PC-3 (cell line): Measurements from ENCODE around the gene PPP1R16B. TPM values are rescaled to one million over a fixed set of nuclear protein-coding genes. Genes with fewer than 3 reads are reported as not detected.

Source experiments
- ATAC-seq: fragments of 200-7000 bp; cut with Tn5 transposase; 2 replicates; pipeline ENCODE4 v1.9.1; 2020; ENCODE audit warnings: mild to moderate bottlenecking, moderate library complexity
- BruUV-seq: library from RNA; stranded (reverse); fragments of 400-500 nt; replicated peaks from 2 replicates; lab custom pipeline; 2021; lab: Mats Ljungman, UMichigan
- CTCF ChIA-PET: fragments of 300-600 bp; sonication (Branson Sonifier 250); formaldehyde crosslinking; loops from one replicate; lab custom pipeline; 2022; ENCODE audit warnings: antibody characterized with exemption; lab: Charles Lee
- POLR2A ChIA-PET: fragments of 300-600 bp; sonication (Branson Sonifier 250); formaldehyde crosslinking; loops from one replicate; lab custom pipeline; 2022; ENCODE audit warnings: antibody characterized with exemption; ENCODE audit not compliant: unreplicated experiment; lab: Charles Lee
- DNase-seq: peaks from one replicate; pipeline ENCODE4 v3.0.0-alpha.2; 2015
- H2AFZ ChIP-seq: fragments of 300-600 bp; sonication (generic); 2 replicates; pipeline ENCODE4 v1.6.0; 2016; ENCODE audit warnings: antibody characterized with exemption, low read length
- H3F3A ChIP-seq: fragments of 300-600 bp; sonication (generic); one replicate; pipeline ENCODE4 v1.6.0; 2017; ENCODE audit warnings: antibody characterized with exemption, low read length, control low read depth, mild to moderate bottlenecking; ENCODE audit not compliant: unreplicated experiment
- H3K27ac ChIP-seq: fragments of 300-600 bp; sonication (generic); 2 replicates; pipeline ENCODE4 v1.5.1; 2016; ENCODE audit warnings: mild to moderate bottlenecking, low read length
- H3K27me3 ChIP-seq: fragments of 300-600 bp; sonication (generic); 2 replicates; pipeline ENCODE4 v1.6.1; 2016; ENCODE audit warnings: low read length, mixed read lengths
- H3K36me3 ChIP-seq: fragments of 300-600 bp; sonication (generic); 2 replicates; pipeline ENCODE4 v1.6.1; 2016; ENCODE audit warnings: low read depth, mixed run types, low read length, mixed read lengths
- H3K4me1 ChIP-seq: fragments of 300-600 bp; sonication (generic); 2 replicates; pipeline ENCODE4 v1.5.1; 2016; ENCODE audit warnings: low read length; ENCODE audit not compliant: insufficient read depth
- H3K4me2 ChIP-seq: fragments of 300-600 bp; sonication (generic); 2 replicates; pipeline ENCODE4 v1.6.0; 2016; ENCODE audit warnings: low read length
- H3K4me3 ChIP-seq: fragments of 300-600 bp; sonication (generic); 2 replicates; pipeline ENCODE4 v1.5.1; 2016; ENCODE audit warnings: mild to moderate bottlenecking, low read length, mixed read lengths
- H3K79me2 ChIP-seq: fragments of 300-600 bp; sonication (generic); 2 replicates; pipeline ENCODE4 v1.6.1; 2017; ENCODE audit warnings: low read length, mixed read lengths
- H3K9ac ChIP-seq: fragments of 300-600 bp; sonication (generic); 2 replicates; pipeline ENCODE4 v1.6.0; 2016; ENCODE audit warnings: mild to moderate bottlenecking, low read length
- H3K9me2 ChIP-seq: fragments of 300-600 bp; sonication (generic); replicated peaks from 2 replicates; pipeline ENCODE4 v1.6.1; 2016; ENCODE audit warnings: mixed run types, low read length, mixed read lengths
- H3K9me3 ChIP-seq: fragments of 300-600 bp; sonication (generic); 2 replicates; pipeline ENCODE4 v1.6.1; 2016; ENCODE audit warnings: low read length, mixed read lengths
- H4K20me1 ChIP-seq: fragments of 300-600 bp; sonication (generic); 2 replicates; pipeline ENCODE4 v1.6.1; 2016; ENCODE audit warnings: low read length, mixed read lengths
- CTCF ChIP-seq: fragments of 300-600 bp; sonication (generic); conservative IDR thresholded peaks from 2 replicates; pipeline ENCODE4 v1.5.1; 2017; ENCODE audit warnings: antibody characterized with exemption, low read depth, mild to moderate bottlenecking, low read length
- EZH2 ChIP-seq: fragments of 300-600 bp; sonication (generic); IDR thresholded peaks from one replicate; pipeline ENCODE4 v1.6.1; 2017; ENCODE audit warnings: antibody characterized with exemption, mild to moderate bottlenecking, low read length; ENCODE audit not compliant: unreplicated experiment
- EZH2phosphoT487 ChIP-seq: fragments of 300-600 bp; sonication (generic); IDR thresholded peaks from 2 replicates; pipeline ENCODE4 v1.6.1; 2018; ENCODE audit warnings: mild to moderate bottlenecking, antibody characterized with exemption, low read length, borderline replicate concordance
- intact Hi-C: fragments of 100-400 bp; cut with micrococcal nuclease; formaldehyde crosslinking; loops from 2 replicates; pipeline ENCODE4 v1.9.0; 2023
- total RNA-seq: library from RNA; depleted of rRNA; stranded (reverse); fragments of >200 nt; gene quantifications from 2 replicates; pipeline ENCODE4 v1.2.3, GENCODE V29; 2014

The PPP1R16B gene
- total RNA-seq, 1 experiment from 2014 or later = 0.04 TPM

GRCh38 chr20:38947931-38948362 is 142.4 kb downstream of the PPP1R16B start:
- H3K4me3 ChIP-seq = no peak overlapping the region
- ChIA-PET CTCF (no interaction called here), POLR2A (no interaction called here)
- DNase-seq (no peak), ATAC-seq (no peak)
- no peaks in the 10 kb centered on the region for H3K27me3 ChIP-seq
- BruUV-seq = no TSS peak
- peaks cover 11% of the 10 kb centered on the region for H4K20me1 ChIP-seq
- H3F3A ChIP-seq = no peaks in the 10 kb centered on the region
- H3K9me2 ChIP-seq = no peaks in the 10 kb centered on the region
- peaks cover 75% of the 10 kb centered on the region for H3K36me3 ChIP-seq
- H3K4me2 ChIP-seq = no peak overlapping the region
- TF ChIP-seq EZH2phosphoT487 = no peak
- TF ChIP-seq CTCF = no peak
- TF ChIP-seq EZH2 = no peak
- no peak overlapping the region for H3K27ac ChIP-seq
- intact Hi-C loops = no loop called here
- H3K4me1 ChIP-seq = no peaks in the 10 kb centered on the region
- no peak overlapping the region for H2AFZ ChIP-seq
- peaks cover 38% of the 10 kb centered on the region for H3K79me2 ChIP-seq
- no peaks in the 10 kb centered on the region for H3K9me3 ChIP-seq
- no peak overlapping the region for H3K9ac ChIP-seq

DNA sequence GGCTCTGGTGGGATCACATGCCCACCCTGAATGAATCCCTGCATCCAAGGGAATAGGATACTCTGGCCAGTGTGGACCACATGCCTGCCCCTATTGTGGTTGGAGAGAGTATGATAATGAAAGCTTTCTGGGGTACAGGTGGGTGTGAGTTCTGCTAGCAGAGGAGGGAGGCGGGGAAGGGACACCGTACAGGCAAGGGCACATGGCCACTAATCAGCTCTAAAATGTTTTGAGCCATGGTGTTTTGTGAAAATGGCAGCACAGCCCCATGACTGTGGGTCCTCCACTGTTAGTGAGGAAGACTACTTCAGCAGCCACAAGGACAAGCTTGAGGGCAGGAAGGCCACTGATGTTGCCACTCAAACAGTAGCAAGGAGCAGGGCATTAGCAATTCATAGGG is 144.8 kb downstream of the PPP1R16B start:
- intact Hi-C loops = no loop called here
- H3K79me2 ChIP-seq = peaks cover 25% of the 10 kb centered on the region
- H3K36me3 ChIP-seq = peaks cover 66% of the 10 kb centered on the region
- no peak overlapping the region for H2AFZ ChIP-seq
- no peaks in the 10 kb centered on the region for H3K4me1 ChIP-seq
- no TSS peak for BruUV-seq
- H3K4me2 ChIP-seq = no peak overlapping the region
- no peaks in the 10 kb centered on the region for H3K9me3 ChIP-seq
- no peak overlapping the region for H3K9ac ChIP-seq
- no peak overlapping the region for H3K4me3 ChIP-seq
- no peaks in the 10 kb centered on the region for H3K9me2 ChIP-seq
- H4K20me1 ChIP-seq = peaks cover 11% of the 10 kb centered on the region
- no peak for DNase-seq
- ChIA-PET CTCF (no interaction called here), POLR2A (no interaction called here)
- no peak overlapping the region for H3K27ac ChIP-seq
- H3K27me3 ChIP-seq = no peaks in the 10 kb centered on the region
- no peaks in the 10 kb centered on the region for H3F3A ChIP-seq
- no peak for TF ChIP-seq EZH2phosphoT487
- no peak for TF ChIP-seq EZH2
- TF ChIP-seq CTCF = no peak
- ATAC-seq = no peak

GRCh38 chr20:38951611-38952010 is 146.1 kb downstream of the PPP1R16B start:
- no peaks in the 10 kb centered on the region for H3K27me3 ChIP-seq
- peaks cover 7% of the 10 kb centered on the region for H4K20me1 ChIP-seq
- no peak overlapping the region for H3K27ac ChIP-seq
- no peaks in the 10 kb centered on the region for H3K9me3 ChIP-seq
- no TSS peak for BruUV-seq
- H3K9me2 ChIP-seq = no peaks in the 10 kb centered on the region
- intact Hi-C loops = no loop called here
- TF ChIP-seq EZH2 (no peak), CTCF (no peak)
- H3K4me2 ChIP-seq = no peak overlapping the region
- ChIA-PET CTCF (no interaction called here), POLR2A (no interaction called here)
- no peak overlapping the region for H2AFZ ChIP-seq
- ATAC-seq = no peak
- DNase-seq = no peak
- peaks cover 20% of the 10 kb centered on the region for H3K79me2 ChIP-seq
- no peaks in the 10 kb centered on the region for H3F3A ChIP-seq
- peaks cover 62% of the 10 kb centered on the region for H3K36me3 ChIP-seq
- H3K9ac ChIP-seq = no peak overlapping the region
- H3K4me3 ChIP-seq = no peak overlapping the region
- no peaks in the 10 kb centered on the region for H3K4me1 ChIP-seq
